HL-60/S4 treated with retinoic acid at 250 ng/mL for 4 days and 3 days (cell line): ENCODE measurements around the gene TM9SF2.
"Not testable (repeated sequence)": the region's sequence is repeated elsewhere in the genome, so short reads cannot be mapped to it uniquely, and the experiment has no call there.

Source experiments
- in situ Hi-C: fragments of 300-500 bp; cut with MboI; formaldehyde crosslinking; loops from 2 replicates; pipeline ENCODE4 v1.7.0; 2022; ENCODE audit warnings: low sequenced_read_pairs

Gene TM9SF2

GRCh38 chr13:99489028-99489427, 12.2 kb upstream of the TM9SF2 start:
- in situ Hi-C loops: no loop called here

GRCh38 chr13:99491750-99492149, 9.5 kb upstream of the TM9SF2 start:
- in situ Hi-C loops: not testable (repeated sequence)

GRCh38 chr13:99495466-99496183, 5.6 kb upstream of the TM9SF2 start:
- in situ Hi-C loops: no loop called here

GRCh38 chr13:99496184-99497142, 4.8 kb upstream of the TM9SF2 start:
- in situ Hi-C loops: no loop called here

- in situ Hi-C loops: no loop called here
Measured at GRCh38 chr13:99498171-99499161, 2.8 kb upstream of the TM9SF2 start.

GRCh38 chr13:99500839-99501183, 461 bp upstream of the TM9SF2 start:
- in situ Hi-C loops: no loop called here

- in situ Hi-C loops: no loop called here
Measured at GRCh38 chr13:99501848-99502301, 603 bp downstream of the TM9SF2 start.

GRCh38 chr13:99505814-99506269, 4.6 kb downstream of the TM9SF2 start:
- in situ Hi-C loops: no loop called here

GRCh38 chr13:99506634-99507033, 5.4 kb downstream of the TM9SF2 start:
- in situ Hi-C loops: no loop called here

- in situ Hi-C loops: no loop called here
Measured at GRCh38 chr13:99507054-99507453, 5.8 kb downstream of the TM9SF2 start.

- in situ Hi-C loops: no loop called here
Measured at GRCh38 chr13:99507551-99507950, 6.3 kb downstream of the TM9SF2 start.

- in situ Hi-C loops: no loop called here
Measured at GRCh38 chr13:99507986-99508385, 6.7 kb downstream of the TM9SF2 start.

- in situ Hi-C loops: no loop called here
Measured at GRCh38 chr13:99509479-99509878, 8.2 kb downstream of the TM9SF2 start.

GRCh38 chr13:99514801-99515200, 13.5 kb downstream of the TM9SF2 start:
- in situ Hi-C loops: no loop called here

GRCh38 chr13:99516153-99516929, 15.1 kb downstream of the TM9SF2 start:
- in situ Hi-C loops: no loop called here

- in situ Hi-C loops: no loop called here
Measured at GRCh38 chr13:99517577-99517976, 16.3 kb downstream of the TM9SF2 start.

- in situ Hi-C loops: no loop called here
Measured at GRCh38 chr13:99517984-99518383, 16.7 kb downstream of the TM9SF2 start.

- in situ Hi-C loops: no loop called here
Measured at GRCh38 chr13:99522298-99522697, 21.0 kb downstream of the TM9SF2 start.

- in situ Hi-C loops: no loop called here
Measured at GRCh38 chr13:99523838-99524237, 22.6 kb downstream of the TM9SF2 start.

GRCh38 chr13:99525967-99526366, 24.7 kb downstream of the TM9SF2 start:
- in situ Hi-C loops: no loop called here
